A673 (cell line): ENCODE results near the gene PDLIM5. TPM values are rescaled to one million over a fixed set of nuclear protein-coding genes. Genes with fewer than 3 reads are reported as not detected.
"Not testable (repeated sequence)": the region's sequence is repeated elsewhere in the genome, so short reads cannot be mapped to it uniquely, and the experiment has no call there.

ENCODE experiments used
- BruUV-seq: library from RNA; stranded (reverse); fragments of 400-500 nt; replicated peaks from 2 replicates; lab custom pipeline; 2021; lab: Mats Ljungman, UMichigan
- CTCF ChIA-PET: fragments of 300-600 bp; sonication (Branson Sonifier 250); formaldehyde crosslinking; loops from one replicate; lab custom pipeline; 2022; ENCODE audit warnings: antibody characterized with exemption; lab: Charles Lee
- POLR2A ChIA-PET: fragments of 300-600 bp; sonication (Branson Sonifier 250); formaldehyde crosslinking; loops from one replicate; lab custom pipeline; 2022; ENCODE audit warnings: antibody characterized with exemption; ENCODE audit not compliant: low non-redundant PET; lab: Charles Lee
- DNase-seq: peaks from one replicate; pipeline ENCODE4 v3.0.0-alpha.2; 2015; ENCODE audit warnings: low spot score
- H3K27ac ChIP-seq: fragments of 200-600 bp; sonication (generic); 2 replicates; pipeline ENCODE4 v1.5.1; 2016; ENCODE audit warnings: mixed run types, low read depth, mild to moderate bottlenecking, mixed read lengths, antibody characterized with exemption, low read length; ENCODE audit not compliant: poor library complexity, severe bottlenecking
- H3K27me3 ChIP-seq: fragments of 200-600 bp; sonication (generic); replicated peaks from 2 replicates; pipeline ENCODE4 v1.6.1; 2017; ENCODE audit warnings: mixed run types, low read depth, mild to moderate bottlenecking, mixed read lengths, antibody characterized with exemption, low read length; ENCODE audit not compliant: insufficient read depth, poor library complexity
- H3K36me3 ChIP-seq: fragments of 200-600 bp; sonication (generic); 2 replicates; pipeline ENCODE4 v1.6.1; 2016; ENCODE audit warnings: mixed run types, mild to moderate bottlenecking, mixed read lengths, antibody characterized with exemption, low read length; ENCODE audit not compliant: insufficient read depth, poor library complexity, severe bottlenecking
- H3K4me1 ChIP-seq: fragments of 200-600 bp; sonication (generic); 2 replicates; pipeline ENCODE4 v1.6.1; 2017; ENCODE audit warnings: mixed run types, mild to moderate bottlenecking, mixed read lengths, antibody characterized with exemption, low read length; ENCODE audit not compliant: insufficient read depth, poor library complexity, severe bottlenecking
- H3K4me3 ChIP-seq: fragments of 200-600 bp; sonication (generic); 2 replicates; pipeline ENCODE4 v1.5.1; 2016; ENCODE audit warnings: low read depth, mixed run types, mild to moderate bottlenecking, mixed read lengths, low read length; ENCODE audit not compliant: poor library complexity, severe bottlenecking
- H3K9me3 ChIP-seq: fragments of 200-600 bp; sonication (generic); 2 replicates; pipeline ENCODE4 v1.6.1; 2016; ENCODE audit warnings: mixed run types, low read depth, mild to moderate bottlenecking, mixed read lengths, antibody characterized with exemption, low read length; ENCODE audit not compliant: poor library complexity, severe bottlenecking
- CTCF ChIP-seq: fragments of 300-800, 200-600 bp; sonication (generic); conservative IDR thresholded peaks from 2 replicates; pipeline ENCODE4 v1.5.1; 2017; ENCODE audit warnings: low read depth, mild to moderate bottlenecking, antibody characterized with exemption, low read length, moderate library complexity, mixed read lengths
- EZH2 ChIP-seq: fragments of 200-600 bp; sonication (generic); IDR thresholded peaks from 2 replicates; pipeline ENCODE4 v1.6.1; 2017; ENCODE audit warnings: borderline replicate concordance, low read depth, mild to moderate bottlenecking, mixed read lengths, antibody characterized with exemption, low read length; ENCODE audit not compliant: poor library complexity, severe bottlenecking
- intact Hi-C: fragments of 100-400 bp; cut with micrococcal nuclease; formaldehyde crosslinking; loops from one replicate; pipeline ENCODE4 v1.10.0; 2022; ENCODE audit not compliant: unreplicated experiment
- total RNA-seq: library from RNA; stranded (reverse); gene quantifications from 2 replicates; pipeline ENCODE4 v1.2.3, GENCODE V29; 2021

Gene PDLIM5
- total RNA-seq, 1 experiment from 2014 or later, result 174 TPM

- H3K27ac ChIP-seq, result no peak overlapping the region
- BruUV-seq, result no TSS peak
- H3K9me3 ChIP-seq, result no peaks in the 10 kb centered on the region
- DNase-seq, result no peak
- H3K27me3 ChIP-seq, result no peaks in the 10 kb centered on the region
- ChIA-PET POLR2A (no interaction called here), CTCF (no interaction called here)
- H3K4me1 ChIP-seq, result peaks cover 12% of the 10 kb centered on the region
- intact Hi-C loops, result loop anchor here (5.0 kb wide), 2 partner anchors 474 to 504 kb away; no protein-coding TSS in a partner anchor
- TF ChIP-seq EZH2 (no peak), CTCF (no peak)
- peaks cover 15% of the 10 kb centered on the region for H3K36me3 ChIP-seq
- no peak overlapping the region for H3K4me3 ChIP-seq
These were observed 171.6 kb downstream of the PDLIM5 start for GRCh38 chr4:94623126-94623911.

DNA sequence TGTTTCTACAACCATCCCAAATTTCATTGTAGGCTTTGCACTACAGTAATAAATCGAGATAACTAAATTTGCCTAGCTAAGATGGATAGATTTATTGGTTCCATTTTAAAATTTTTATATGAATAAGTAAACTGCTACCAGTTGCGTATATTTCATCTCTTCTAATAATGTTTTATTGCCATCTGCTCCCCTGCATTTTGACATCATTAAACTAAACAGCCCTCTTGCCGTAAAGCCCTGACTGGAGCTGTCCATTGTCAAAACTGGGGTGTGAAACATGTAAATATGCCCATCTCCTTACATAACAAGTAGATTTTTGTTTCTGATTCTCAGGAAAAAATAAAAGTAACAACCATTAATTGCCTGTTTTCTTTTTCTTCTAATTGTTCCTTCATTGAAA is 175.2 kb downstream of the PDLIM5 start:
- no peak for TF ChIP-seq EZH2
- TF ChIP-seq CTCF, result no peak
- Histone ChIP-seq H3K27me3 (no peaks in the 10 kb centered on the region), H3K36me3 (peaks cover 7% of the 10 kb centered on the region), H3K4me3 (no peak overlapping the region), H3K9me3 (no peaks in the 10 kb centered on the region), H3K4me1 (peaks cover 5% of the 10 kb centered on the region), H3K27ac (no peak overlapping the region)
- intact Hi-C loops, result loop anchor here (5.0 kb wide), 1 partner anchor 105 kb away; no protein-coding TSS in a partner anchor
- ChIA-PET POLR2A (no interaction called here), CTCF (no interaction called here)
- BruUV-seq, result no TSS peak
- no peak for DNase-seq

DNA sequence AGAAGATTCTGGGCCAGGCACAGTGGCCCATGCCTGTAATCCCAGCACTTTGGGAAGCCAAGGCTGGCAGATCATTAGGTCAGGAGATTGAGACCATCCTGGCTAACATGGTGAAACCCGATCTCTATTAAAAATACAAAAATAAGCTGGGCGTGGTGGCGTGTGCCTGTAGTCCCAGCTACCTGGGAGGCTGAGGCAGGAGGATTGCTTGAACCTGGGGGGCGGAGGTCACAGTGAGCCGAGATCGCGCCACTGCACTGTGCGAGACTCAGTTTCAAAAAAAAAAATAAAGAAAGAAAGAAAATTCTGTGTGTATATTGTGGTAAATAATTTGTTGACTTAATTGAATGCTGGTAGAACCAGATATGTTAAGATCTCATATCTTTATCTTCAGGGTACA is 177.3 kb downstream of the PDLIM5 start:
- DNase-seq, H3K27me3 ChIP-seq, BruUV-seq, H3K4me1 ChIP-seq, H3K36me3 ChIP-seq, H3K4me3 ChIP-seq, POLR2A ChIA-PET, CTCF ChIA-PET, H3K27ac ChIP-seq, H3K9me3 ChIP-seq: not testable (repeated sequence)
- intact Hi-C loops, result loop anchor here (5.0 kb wide), 1 partner anchor 103 kb away; no protein-coding TSS in a partner anchor

DNA sequence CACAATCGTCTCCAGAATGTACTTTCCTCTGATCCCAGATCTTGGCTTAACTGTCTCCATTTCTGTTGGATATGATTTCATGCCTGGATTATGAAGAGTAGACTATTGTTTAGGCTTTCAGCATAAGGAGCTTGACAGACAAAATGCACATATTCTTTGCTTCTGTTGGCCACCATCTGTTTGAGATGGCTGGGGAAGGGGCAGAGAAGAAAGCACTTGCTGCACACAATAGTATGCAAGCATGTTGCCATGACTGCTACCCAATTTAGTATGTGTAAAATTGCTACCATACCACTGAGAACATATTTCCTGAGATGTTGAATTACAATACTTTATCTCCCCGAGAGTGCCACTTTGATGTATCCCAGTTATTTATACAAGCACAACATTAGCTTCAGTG is 178.1 kb downstream of the PDLIM5 start:
- no peaks in the 10 kb centered on the region for H3K27me3 ChIP-seq
- H3K27ac ChIP-seq, result no peak overlapping the region
- BruUV-seq, result no TSS peak
- TF ChIP-seq EZH2, result no peak
- no peak for TF ChIP-seq CTCF
- no peaks in the 10 kb centered on the region for H3K9me3 ChIP-seq
- H3K4me3 ChIP-seq, result no peak overlapping the region
- ChIA-PET POLR2A (no interaction called here), CTCF (no interaction called here)
- peaks cover 14% of the 10 kb centered on the region for H3K4me1 ChIP-seq
- no peak for DNase-seq
- intact Hi-C loops, result loop anchor here (5.0 kb wide), 1 partner anchor 102 kb away; no protein-coding TSS in a partner anchor
- peaks cover 3% of the 10 kb centered on the region for H3K36me3 ChIP-seq
